Medulla oblongata (tissue), 1 donor: Measurements from ENCODE around the gene LZTS3.
"Not testable (repeated sequence)": the region's sequence is repeated elsewhere in the genome, so short reads cannot be mapped to it uniquely, and the experiment has no call there.

Experiments used
- DNase-seq: peaks from one replicate; pipeline ENCODE4 v3.0.0-alpha.2; 2015; ENCODE audit errors: extremely low spot score

Gene LZTS3

GRCh38 chr20:3192226-3193015, 19.1 kb upstream of the LZTS3 start:
- DNase-seq = no peak

- DNase-seq = no peak
These were observed 17.3 kb upstream of the LZTS3 start for GRCh38 chr20:3190681-3191111.

- DNase-seq = no peak
These were observed 16.3 kb upstream of the LZTS3 start for GRCh38 chr20:3189561-3190131.

GRCh38 chr20:3188823-3189413, 15.6 kb upstream of the LZTS3 start:
- DNase-seq = no peak

- DNase-seq = not testable (repeated sequence)
These were observed 14.5 kb upstream of the LZTS3 start for GRCh38 chr20:3187861-3188260.

DNA sequence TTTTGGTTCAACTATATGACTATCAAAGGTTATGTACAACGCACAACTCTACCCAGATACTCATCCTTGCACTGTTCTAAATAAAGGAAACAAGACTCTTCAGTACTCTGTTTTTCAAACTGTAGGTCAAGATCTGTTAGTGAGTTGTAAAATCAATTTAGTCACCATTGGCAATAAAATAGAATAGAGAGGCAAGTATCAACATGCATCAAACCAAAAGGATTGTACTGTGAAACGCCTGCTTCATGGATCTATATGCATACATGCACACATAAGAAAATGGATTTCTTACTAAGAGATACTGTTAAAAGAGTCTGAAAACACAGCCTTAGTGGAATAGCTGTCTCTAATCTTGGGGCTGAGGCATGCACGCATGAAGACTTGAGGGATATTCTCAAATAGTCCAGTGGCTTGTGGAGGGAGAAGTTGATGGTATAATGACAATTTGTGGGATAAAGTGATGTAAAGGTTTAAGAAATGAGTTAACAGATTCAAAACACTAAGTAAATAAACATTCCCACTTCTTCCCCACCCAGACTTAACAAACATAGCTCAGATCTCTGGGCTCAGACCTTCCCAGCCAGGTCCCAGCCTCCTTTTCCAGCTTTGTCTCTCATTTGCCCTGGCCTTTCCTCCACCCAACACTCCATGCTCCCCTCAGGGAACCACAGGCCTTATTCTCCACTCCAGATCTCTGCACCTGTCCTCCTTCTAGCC, 10.7 kb upstream of the LZTS3 start:
- DNase-seq = no peak

GRCh38 chr20:3182429-3182828, 9.1 kb upstream of the LZTS3 start:
- not testable (repeated sequence) for DNase-seq

DNA sequence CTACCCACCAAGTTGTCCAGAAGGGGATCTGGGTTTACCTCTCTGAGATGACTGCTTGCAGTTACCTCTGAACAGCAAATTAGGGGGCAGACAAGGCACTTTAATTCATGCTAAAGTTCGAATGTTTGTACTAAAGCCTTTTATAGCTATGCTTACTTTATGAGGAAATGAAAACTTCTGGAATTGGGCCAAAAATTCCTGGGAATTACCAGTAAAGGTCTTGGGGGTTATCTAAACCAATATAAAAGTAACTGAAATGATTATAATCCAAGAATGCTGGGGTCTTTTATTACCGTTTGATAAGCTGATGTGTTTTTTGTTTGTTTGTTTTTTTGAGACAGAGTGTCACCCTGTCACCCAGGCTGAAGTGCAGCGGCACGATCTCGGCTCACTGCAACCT, 7.9 kb upstream of the LZTS3 start:
- no peak for DNase-seq

GRCh38 chr20:3180319-3180718, 7.0 kb upstream of the LZTS3 start:
- DNase-seq = no peak

- DNase-seq = no peak
These were observed 4.6 kb upstream of the LZTS3 start for GRCh38 chr20:3177746-3178485.

- no peak for DNase-seq
These were observed 1.9 kb upstream of the LZTS3 start for GRCh38 chr20:3175270-3175669.

GRCh38 chr20:3174442-3175261, 1.3 kb upstream of the LZTS3 start:
- no peak for DNase-seq

- DNase-seq = peak; percentile 90
These were observed 477 bp upstream of the LZTS3 start for GRCh38 chr20:3173610-3174441.

DNA sequence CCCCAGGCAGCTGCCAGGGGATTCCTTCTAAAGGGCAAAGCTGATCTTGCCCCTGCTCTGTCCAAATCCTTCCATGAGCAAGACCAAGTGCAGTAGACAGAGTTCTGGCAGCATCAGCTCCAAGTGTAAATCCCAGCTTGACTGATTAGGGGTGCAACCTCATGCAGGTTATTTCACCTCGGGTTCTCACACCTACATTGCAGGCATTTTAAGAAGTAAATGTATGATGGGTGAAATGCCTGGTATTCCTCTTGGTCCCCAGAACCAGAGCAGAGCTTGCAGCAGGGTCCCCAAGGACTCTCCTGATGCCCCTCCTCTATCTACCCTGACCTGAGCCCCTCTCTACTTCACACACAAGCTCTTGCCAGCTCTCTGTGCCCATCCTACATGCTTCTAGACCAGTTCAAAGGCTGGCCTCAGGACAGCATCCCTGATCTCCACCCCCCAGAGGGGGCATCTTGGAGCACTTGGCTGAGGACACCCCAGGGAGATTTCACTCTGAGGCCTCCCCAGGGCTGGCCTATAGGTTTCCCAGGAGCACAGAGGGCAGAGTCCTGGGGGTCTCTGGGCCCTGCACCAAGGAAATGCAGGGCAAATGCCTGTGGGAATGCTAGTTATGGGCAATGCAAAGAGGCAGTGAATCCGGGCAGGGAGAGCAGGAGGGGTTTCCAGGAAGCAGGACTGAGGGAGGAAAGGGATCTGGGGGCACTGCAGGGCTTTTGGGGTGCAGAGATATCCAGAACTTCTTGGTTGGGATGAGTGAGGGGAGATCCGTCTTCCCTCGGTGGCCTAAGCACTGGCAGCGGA, 1.0 kb downstream of the LZTS3 start:
- DNase-seq = no peak

- no peak for DNase-seq
These were observed 1.8 kb downstream of the LZTS3 start for GRCh38 chr20:3171391-3172125.

DNA sequence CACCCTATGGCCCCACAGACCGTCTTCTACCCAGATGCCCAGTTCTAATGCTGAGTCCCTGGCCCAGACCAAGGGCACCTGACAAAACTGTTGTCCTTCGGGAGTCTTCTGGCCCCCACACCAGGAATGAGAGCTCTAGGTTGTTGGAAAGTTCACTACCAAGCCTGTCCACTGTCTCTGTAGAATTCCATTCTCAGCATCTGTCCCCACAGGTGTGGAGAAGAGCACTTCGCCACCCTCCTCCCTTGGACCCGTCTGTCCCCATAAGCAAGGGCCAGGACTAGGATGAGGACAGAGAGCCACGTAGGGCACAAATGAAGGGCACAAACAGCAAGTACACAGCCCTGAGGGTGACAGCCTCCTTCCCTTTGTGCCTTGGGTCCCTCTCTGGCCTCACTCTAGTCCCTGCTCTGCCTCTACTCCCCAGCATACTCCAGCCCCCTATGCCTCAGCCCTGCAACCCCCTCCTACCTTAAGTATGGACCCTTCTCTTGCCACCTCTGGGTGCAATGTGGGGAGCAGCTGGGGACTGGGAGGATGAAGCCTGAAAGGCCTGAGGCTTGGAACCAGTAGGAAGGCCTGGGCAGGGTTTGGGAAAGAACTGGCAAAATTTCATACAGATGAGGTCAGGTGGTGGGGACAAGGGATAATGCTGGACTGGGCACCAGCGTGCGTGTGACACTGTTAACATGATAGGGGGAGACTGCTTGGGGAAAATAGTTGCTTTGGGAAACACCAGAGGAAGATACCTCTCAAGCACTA, 4.3 kb downstream of the LZTS3 start:
- no peak for DNase-seq

- no peak for DNase-seq
These were observed 5.1 kb downstream of the LZTS3 start for GRCh38 chr20:3168079-3168828.
